Stomach smooth muscle (tissue), 2 donors: ENCODE results near the gene TWIST2.

Source experiments
- H3K27ac ChIP-seq: one replicate; pipeline ENCODE4 v1.7.0; 2013; ENCODE audit warnings: mild to moderate bottlenecking, low read length, inconsistent platforms
- H3K27me3 ChIP-seq, 2 donors: one replicate each; pipeline ENCODE4 v1.7.0; 2013; ENCODE audit warnings: low read length in 2 of 2; ENCODE audit not compliant: insufficient read depth in 2 of 2, control insufficient read depth in 1 of 2
- H3K36me3 ChIP-seq, 2 donors: one replicate each; pipeline ENCODE4 v1.7.0; 2013; ENCODE audit warnings: low read length in 2 of 2; ENCODE audit not compliant: control insufficient read depth in 2 of 2, insufficient read depth in 2 of 2
- H3K4me1 ChIP-seq: one replicate; pipeline ENCODE4 v1.7.0; 2013; ENCODE audit warnings: low read length; ENCODE audit not compliant: control insufficient read depth, insufficient read depth
- H3K4me3 ChIP-seq, 2 donors: one replicate each; pipeline ENCODE4 v1.7.0; 2013; ENCODE audit warnings: low read length in 2 of 2
- H3K9ac ChIP-seq, 2 donors: one replicate each; pipeline ENCODE4 v1.7.0; 2013; ENCODE audit warnings: low read length in 2 of 2, mild to moderate bottlenecking in 1 of 2
- H3K9me3 ChIP-seq, 2 donors: one replicate each; pipeline ENCODE4 v1.7.0; 2013; ENCODE audit warnings: low read length in 2 of 2; ENCODE audit not compliant: control insufficient read depth in 2 of 2
- donor health status: healthy.
- donor health status: Pancreatic carcinoma.

TWIST2 gene

GRCh38 chr2:238864207-238865014 is 16.5 kb downstream of the TWIST2 start:
- Histone ChIP-seq H3K4me1 (peaks cover 61% of the 10 kb centered on the region), H3K9me3 (no peaks in the 10 kb centered on the region), H3K27me3 (no peaks in the 10 kb centered on the region), H3K4me3 (peak overlapping the region in 1 of 2 donors; percentile 47), H3K9ac (peak overlapping the region; percentile 13 to 39), H3K27ac (peak overlapping the region; percentile 73), H3K36me3 (no peaks in the 10 kb centered on the region)

DNA sequence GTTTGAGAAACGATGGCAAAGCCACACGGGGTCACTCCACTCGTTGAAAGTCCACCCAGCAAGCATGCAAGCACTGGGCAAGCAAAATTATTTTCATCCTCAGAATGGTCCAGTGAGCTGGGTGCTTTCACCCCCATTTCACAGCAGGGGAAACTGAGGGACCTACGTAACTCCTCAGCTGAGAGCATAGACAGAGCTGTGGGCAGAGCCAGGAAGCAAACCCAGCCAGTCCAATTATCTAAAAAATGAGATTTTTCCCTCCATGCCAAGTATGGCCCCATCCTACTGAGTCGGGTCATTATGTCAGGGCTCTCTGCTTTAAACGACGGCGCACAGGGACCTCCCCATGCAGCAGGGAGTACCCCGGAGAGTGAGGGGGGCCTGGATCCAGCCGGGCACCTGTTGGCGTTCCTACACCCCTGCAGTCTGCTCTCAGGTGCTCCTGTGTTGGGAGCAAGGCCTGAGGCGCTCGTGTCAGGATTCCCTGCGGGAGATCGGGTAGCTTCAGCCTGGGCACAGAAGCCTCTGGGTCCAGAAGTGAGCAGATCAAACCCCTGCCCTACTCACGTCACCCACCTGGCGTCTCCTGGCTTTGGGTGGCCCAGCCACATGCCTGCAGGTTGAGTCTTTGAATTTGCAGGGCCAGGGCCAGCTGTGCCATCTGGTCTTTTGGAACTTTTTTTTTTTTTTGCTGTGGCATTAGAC is 17.3 kb downstream of the TWIST2 start:
- H3K4me1 ChIP-seq = peaks cover 62% of the 10 kb centered on the region
- no peak overlapping the region for H3K9ac ChIP-seq
- H3K36me3 ChIP-seq = no peaks in the 10 kb centered on the region
- H3K27me3 ChIP-seq = no peaks in the 10 kb centered on the region
- H3K4me3 ChIP-seq = peak overlapping the region in 1 of 2 donors; percentile 47
- peak overlapping the region; percentile 73 for H3K27ac ChIP-seq
- H3K9me3 ChIP-seq = no peaks in the 10 kb centered on the region

- H3K4me1 ChIP-seq = peaks cover 60% of the 10 kb centered on the region
- no peaks in the 10 kb centered on the region for H3K27me3 ChIP-seq
- no peaks in the 10 kb centered on the region for H3K9me3 ChIP-seq
- no peak overlapping the region for H3K27ac ChIP-seq
- H3K9ac ChIP-seq = no peak overlapping the region
- H3K4me3 ChIP-seq = no peak overlapping the region
- no peaks in the 10 kb centered on the region for H3K36me3 ChIP-seq
Observed at GRCh38 chr2:238865744-238866355, 18.0 kb downstream of the TWIST2 start.

DNA sequence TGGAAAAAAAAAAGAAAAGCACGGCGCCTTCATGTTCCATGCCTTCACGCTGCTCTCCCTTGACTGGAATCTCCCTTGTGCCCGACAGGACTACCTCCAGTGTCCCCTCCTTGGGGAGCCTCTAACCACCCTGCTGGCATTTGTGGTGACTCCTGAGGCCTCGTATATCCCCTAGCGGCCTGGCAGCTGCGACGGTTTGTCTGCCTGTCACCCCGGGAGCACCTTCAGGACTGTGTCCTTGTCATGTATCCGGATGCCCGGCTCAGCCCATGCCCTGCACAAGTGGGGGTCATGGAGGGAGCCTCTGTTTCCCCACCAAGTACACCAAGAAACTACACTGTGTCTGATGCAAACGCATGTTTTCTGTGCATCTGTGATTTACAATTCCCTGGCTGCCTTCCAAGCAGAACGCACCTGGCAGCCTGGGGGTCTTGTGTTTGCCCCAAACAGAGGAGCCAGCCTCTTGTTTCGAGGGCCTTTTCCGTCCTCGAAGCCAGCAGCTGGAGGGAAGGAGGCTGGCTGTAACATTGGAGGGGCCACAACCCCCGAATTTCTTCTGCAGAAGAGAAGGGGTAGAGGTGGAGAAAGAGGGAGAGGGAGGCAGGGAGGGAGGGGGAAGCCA is 18.9 kb downstream of the TWIST2 start:
- Histone ChIP-seq H3K27ac (peak overlapping the region; percentile 6), H3K4me1 (peaks cover 60% of the 10 kb centered on the region)

DNA sequence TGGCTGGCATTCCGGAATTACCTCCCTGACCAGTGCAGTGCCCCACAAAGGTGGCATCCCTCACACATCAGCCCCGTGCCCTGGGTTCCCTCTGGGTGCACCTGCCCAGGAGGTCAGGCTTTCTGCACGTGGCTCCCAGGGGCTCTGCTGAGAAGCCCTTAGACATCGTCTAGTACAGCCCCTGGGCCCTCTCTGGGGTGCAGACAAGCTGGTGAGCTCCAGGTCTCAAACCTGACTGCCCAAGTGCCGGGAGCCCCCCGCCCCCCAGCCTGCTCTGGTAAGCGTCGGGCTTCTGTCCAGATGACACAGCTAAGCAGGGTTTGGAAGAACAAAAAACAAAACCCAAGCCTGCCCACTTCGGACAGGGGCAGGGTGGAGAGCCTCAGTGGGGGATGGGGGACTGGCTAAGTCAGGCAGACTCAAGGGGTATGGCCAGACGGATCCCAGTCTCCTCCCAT is 20.2 kb downstream of the TWIST2 start:
- Histone ChIP-seq H3K27me3 (no peaks in the 10 kb centered on the region), H3K9me3 (no peaks in the 10 kb centered on the region), H3K4me1 (peaks cover 60% of the 10 kb centered on the region), H3K9ac (no peak overlapping the region), H3K4me3 (no peak overlapping the region), H3K36me3 (no peaks in the 10 kb centered on the region), H3K27ac (peak overlapping the region; percentile 58)

More for the DNA sequence above, 18.9 kb downstream of the TWIST2 start:
- H3K4me3 ChIP-seq = no peak overlapping the region
- H3K9ac ChIP-seq = peak overlapping the region in 1 of 2 donors; percentile 58
- H3K9me3 ChIP-seq = no peaks in the 10 kb centered on the region
- no peaks in the 10 kb centered on the region for H3K36me3 ChIP-seq
- no peaks in the 10 kb centered on the region for H3K27me3 ChIP-seq

GRCh38 chr2:238868616-238869292 is 20.9 kb downstream of the TWIST2 start:
- Histone ChIP-seq H3K27me3 (no peaks in the 10 kb centered on the region), H3K4me3 (peak overlapping the region in 1 of 2 donors; percentile 22), H3K9me3 (no peaks in the 10 kb centered on the region), H3K36me3 (no peaks in the 10 kb centered on the region), H3K9ac (no peak overlapping the region), H3K27ac (peak overlapping the region; percentile 24), H3K4me1 (peaks cover 58% of the 10 kb centered on the region)

DNA sequence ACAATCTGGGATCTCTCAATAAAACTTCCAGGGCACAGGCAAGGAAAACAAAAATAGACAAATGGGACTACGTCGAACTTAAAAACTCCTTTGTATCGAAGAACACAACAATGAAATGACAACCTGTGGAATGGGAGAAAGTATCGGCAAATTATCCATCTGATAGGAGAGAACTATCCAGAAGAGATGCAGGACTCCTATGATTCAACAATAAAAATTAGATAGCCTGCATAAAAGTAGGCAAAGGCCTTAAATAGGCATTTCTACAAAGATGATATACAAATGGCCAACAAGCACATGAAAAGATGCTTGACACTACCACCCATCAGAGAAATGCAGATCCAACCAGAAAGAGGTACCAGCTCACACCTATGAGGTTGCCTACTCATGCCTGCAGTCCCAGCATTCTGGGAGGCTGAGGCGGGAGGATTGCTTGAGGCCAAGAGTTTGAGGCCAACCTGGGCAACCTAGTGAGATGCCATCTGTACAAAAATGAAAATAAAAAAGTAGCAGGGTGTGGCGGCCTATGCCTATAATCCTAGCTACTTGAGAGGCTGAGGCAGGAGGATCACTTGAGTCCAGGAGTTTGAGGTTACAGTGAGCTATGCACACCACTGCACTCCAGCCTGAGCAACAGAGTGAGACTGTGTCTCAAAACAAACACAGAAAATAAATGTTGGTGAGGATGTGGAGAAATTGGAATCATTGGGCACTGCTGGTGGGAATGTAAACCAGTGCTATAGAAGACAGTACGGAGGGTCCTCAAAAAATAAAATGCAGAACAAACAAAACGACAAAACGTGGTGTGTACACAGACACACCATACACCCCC is 21.6 kb downstream of the TWIST2 start:
- Histone ChIP-seq H3K4me1 (peaks cover 50% of the 10 kb centered on the region), H3K9ac (no peak overlapping the region), H3K27me3 (no peaks in the 10 kb centered on the region), H3K9me3 (no peaks in the 10 kb centered on the region), H3K36me3 (no peaks in the 10 kb centered on the region), H3K4me3 (no peak overlapping the region), H3K27ac (peak overlapping the region; percentile 24)

DNA sequence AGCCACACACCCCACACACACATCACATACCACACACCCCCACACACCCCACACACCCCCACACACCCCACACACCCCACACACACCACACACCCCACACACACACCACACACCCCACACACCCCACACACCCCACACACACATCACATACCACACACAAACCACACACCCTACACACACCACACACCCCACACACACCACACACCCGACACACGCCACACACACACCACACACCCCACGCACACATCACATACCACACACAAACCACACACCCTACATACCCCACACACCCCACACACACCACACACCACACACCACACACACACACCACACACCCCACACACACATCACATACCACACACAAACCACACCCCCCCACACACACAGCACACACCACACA is 22.4 kb downstream of the TWIST2 start:
- no peaks in the 10 kb centered on the region for H3K36me3 ChIP-seq
- H3K27ac ChIP-seq = no peak overlapping the region
- no peak overlapping the region for H3K4me3 ChIP-seq
- H3K9ac ChIP-seq = no peak overlapping the region
- no peaks in the 10 kb centered on the region for H3K27me3 ChIP-seq
- H3K4me1 ChIP-seq = peaks cover 43% of the 10 kb centered on the region
- no peaks in the 10 kb centered on the region for H3K9me3 ChIP-seq

- no peaks in the 10 kb centered on the region for H3K9me3 ChIP-seq
- no peak overlapping the region for H3K9ac ChIP-seq
- H3K36me3 ChIP-seq = no peaks in the 10 kb centered on the region
- H3K4me1 ChIP-seq = peaks cover 35% of the 10 kb centered on the region
- no peak overlapping the region for H3K4me3 ChIP-seq
- H3K27ac ChIP-seq = no peak overlapping the region
- H3K27me3 ChIP-seq = no peaks in the 10 kb centered on the region
Observed at GRCh38 chr2:238872026-238872425, 24.1 kb downstream of the TWIST2 start.
